NB4 (cell line): ENCODE results near the gene UBE2A.
A peak's percentile ranks its signal among the peaks of the same experiment; 100 is the strongest.

Experiments used
- DNase-seq: peaks from one replicate; pipeline ENCODE4 v3.0.0; 2010; ENCODE audit warnings: low read depth
- H3K4me3 ChIP-seq: one replicate; pipeline ENCODE4 v1.5.1; 2011; ENCODE audit warnings: mild to moderate bottlenecking, low read depth, low read length, moderate library complexity
- MYC ChIP-seq: IDR thresholded peaks from 2 replicates; pipeline ENCODE4 v1.6.1; 2011; ENCODE audit warnings: low read depth, low read length
- POLR2A ChIP-seq: IDR thresholded peaks from 2 replicates; pipeline ENCODE4 v1.6.1; 2011; ENCODE audit warnings: mild to moderate bottlenecking; ENCODE audit not compliant: insufficient read length; ENCODE audit errors: extremely low read depth
- TF ChIP-seq, protein P1 (sequence below): IDR thresholded peaks from one replicate; pipeline ENCODE4 v1.5.1; 2012; ENCODE audit warnings: low read depth, low read length
- TF ChIP-seq, protein P2 (sequence below): IDR thresholded peaks from 2 replicates; pipeline ENCODE4 v1.6.1; 2011; ENCODE audit warnings: low read depth, low read length

UBE2A gene

DNA sequence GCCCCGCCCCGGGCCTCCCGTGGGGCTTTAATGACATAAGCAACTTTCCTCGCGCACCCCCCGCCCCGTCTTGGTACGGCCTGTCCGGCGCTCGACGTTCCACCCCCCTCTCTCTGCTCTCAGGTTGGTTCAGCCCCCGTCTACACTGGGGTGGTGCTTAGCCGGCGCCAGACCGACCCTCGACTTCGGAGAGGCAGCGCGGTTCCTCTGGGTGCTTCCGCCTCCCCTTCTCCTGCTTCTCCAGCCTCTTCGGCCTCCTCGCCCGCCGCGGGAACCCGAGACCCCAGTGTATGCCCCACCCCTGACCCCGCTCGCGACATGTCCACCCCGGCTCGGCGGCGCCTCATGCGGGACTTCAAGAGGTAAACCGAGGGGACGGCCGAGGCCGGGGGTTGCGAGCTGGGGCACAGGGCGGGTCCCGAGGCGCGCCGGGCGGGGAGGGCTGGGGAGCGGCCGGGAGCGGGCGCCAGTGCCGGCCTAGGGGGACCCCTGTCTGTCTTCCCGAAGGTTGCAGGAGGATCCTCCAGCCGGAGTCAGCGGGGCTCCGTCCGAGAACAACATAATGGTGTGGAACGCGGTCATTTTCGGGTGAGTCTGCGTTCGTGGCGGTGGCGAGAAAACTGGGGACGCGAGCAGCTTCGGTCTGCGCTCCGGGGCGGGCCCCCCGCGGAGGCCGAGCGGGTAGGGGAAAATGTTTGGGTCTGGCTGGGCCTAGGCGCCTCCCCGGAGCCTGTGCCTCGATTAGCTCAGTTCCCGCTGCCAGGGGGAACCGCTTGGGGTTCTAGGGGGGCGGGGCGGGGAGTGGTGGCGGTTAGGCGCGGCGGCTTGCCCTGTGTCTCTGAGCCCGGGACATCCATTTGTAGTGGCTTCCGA lies at the start of gene UBE2A:
Gene UBE2A (plus strand): TSS at position 170 of the 873 bp plus-strand sequence. CDS start 149 bp downstream, at position 319.
- peak within 1 kb of the TSS; percentile 83 for H3K4me3 ChIP-seq
- DNase-seq = peak; percentile 95
- TF ChIP-seq, protein P1, sequence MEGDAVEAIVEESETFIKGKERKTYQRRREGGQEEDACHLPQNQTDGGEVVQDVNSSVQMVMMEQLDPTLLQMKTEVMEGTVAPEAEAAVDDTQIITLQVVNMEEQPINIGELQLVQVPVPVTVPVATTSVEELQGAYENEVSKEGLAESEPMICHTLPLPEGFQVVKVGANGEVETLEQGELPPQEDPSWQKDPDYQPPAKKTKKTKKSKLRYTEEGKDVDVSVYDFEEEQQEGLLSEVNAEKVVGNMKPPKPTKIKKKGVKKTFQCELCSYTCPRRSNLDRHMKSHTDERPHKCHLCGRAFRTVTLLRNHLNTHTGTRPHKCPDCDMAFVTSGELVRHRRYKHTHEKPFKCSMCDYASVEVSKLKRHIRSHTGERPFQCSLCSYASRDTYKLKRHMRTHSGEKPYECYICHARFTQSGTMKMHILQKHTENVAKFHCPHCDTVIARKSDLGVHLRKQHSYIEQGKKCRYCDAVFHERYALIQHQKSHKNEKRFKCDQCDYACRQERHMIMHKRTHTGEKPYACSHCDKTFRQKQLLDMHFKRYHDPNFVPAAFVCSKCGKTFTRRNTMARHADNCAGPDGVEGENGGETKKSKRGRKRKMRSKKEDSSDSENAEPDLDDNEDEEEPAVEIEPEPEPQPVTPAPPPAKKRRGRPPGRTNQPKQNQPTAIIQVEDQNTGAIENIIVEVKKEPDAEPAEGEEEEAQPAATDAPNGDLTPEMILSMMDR = no peak
- no peak; the same call in 1 of the 2 replicates for TF ChIP-seq MYC
- TF ChIP-seq, protein P2, sequence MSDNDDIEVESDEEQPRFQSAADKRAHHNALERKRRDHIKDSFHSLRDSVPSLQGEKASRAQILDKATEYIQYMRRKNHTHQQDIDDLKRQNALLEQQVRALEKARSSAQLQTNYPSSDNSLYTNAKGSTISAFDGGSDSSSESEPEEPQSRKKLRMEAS = no peak
- TF ChIP-seq POLR2A = peak; percentile 90

DNA sequence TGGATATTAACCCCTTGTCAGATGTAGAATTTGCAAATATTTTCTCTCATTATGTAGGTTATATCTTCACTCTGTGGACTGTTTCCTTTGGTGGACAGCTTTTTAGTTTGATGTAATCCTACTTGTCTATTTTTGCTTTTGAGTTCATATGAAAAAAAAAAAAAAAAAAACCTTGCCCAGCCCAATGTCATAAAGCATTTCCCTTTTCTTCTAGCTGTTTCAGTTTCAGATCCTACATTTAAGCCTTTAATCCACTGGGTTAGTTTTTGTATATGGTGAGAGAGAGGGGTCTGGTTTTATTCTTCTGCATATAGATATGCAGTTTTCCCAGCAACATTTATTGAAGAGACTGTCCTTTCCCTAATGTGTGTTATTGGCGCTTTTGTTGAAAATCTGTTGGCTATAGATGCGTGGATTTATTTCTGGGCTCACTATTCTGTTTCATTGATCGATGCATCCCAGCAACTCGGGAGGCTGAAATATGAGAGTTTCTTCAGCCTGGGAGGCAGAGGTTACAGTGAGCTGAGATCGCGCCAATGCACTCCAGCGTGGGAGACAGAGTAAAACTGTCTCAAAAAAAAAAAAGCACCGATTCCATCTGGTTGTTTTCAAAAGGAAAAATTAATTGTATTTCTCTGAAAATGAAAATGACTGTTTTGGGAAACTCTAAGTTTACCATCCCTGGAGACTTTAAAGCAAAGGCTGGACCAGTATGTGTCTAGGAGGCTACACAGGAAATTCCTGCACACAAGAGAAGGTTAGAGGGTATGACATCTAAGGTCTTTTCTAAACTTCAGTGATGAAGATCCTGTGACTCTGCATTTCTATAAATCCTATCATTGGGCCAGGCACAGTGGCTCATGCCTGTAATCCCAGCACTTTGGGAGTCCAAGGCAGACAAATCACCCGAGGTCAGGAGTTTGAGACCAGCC lies 44.8 kb upstream of the UBE2A start:
- no peak overlapping the region for H3K4me3 ChIP-seq
- DNase-seq = no peak
- no peak for TF ChIP-seq POLR2A
- TF ChIP-seq, protein P2 = no peak
- no peak for TF ChIP-seq MYC
- TF ChIP-seq, protein P1 = no peak

DNA sequence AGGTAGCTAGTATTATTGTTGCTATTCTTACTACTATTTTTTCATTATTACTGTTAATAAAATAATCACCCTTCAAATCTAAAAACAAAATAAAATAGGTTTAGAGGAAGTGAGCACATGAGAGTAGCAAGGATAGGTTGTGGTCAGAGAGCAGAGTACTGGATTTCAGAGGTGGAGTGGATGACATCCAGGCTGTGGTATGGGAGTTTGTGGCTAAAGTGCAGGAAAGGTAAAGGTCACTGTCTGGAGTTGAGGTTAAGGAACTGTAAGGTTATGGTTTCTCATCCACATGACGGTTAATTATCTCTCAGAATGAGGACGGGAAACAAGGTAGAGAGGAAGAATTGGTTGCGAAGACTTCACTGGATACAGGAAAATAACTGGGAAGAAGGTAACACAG lies 36.9 kb upstream of the UBE2A start:
- no peak for DNase-seq
- TF ChIP-seq POLR2A (no peak), MYC (no peak)
- TF ChIP-seq, protein P2 = no peak
- TF ChIP-seq, protein P1 = no peak
- no peak overlapping the region for H3K4me3 ChIP-seq

DNA sequence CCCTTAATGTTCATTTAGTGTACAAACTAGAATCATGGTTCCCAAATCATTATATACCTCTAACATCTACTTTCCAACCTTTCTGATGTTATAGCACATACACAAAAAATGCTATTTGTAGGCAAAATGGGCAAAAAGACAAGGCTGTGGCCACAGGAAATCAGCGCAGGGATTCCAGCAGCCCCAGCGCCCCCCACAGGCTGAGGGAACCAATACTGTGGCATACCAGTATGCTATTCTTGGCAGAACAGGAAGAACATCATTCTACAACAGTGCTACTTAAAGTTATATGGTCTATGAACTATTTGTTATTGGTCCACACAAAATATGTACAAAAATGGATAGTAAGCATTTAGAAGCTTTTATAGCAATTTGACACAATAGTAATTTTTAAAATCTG lies 34.5 kb upstream of the UBE2A start:
- H3K4me3 ChIP-seq = no peak overlapping the region
- no peak for DNase-seq
- TF ChIP-seq POLR2A (no peak), MYC (no peak)
- TF ChIP-seq, protein P2 = no peak
- TF ChIP-seq, protein P1 = peak; percentile 27

DNA sequence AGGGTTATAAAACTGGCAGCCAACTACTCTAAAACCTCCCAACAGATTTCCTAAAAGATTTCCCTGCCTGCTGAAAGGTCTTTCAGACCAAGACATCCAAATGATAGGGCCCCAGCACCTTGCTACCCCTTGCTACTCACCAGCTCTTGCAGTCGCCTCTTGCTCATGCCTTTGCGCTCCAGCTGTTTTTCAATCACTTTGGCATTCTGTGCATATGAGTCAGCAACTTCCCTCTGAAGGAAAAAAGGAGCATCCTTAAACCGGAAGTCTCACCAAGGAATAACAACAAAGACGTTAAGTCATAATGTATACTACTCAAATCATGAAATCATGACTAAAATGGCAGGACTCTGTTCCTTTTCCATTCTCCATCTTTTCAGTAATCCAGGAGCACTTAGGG lies 33.2 kb upstream of the UBE2A start:
- DNase-seq = no peak
- TF ChIP-seq POLR2A (no peak), MYC (no peak)
- no peak overlapping the region for H3K4me3 ChIP-seq
